Upper lobe of right lung (tissue), 1 donor: Measurements from ENCODE around the gene PEMT. TPM values are rescaled to one million over a fixed set of nuclear protein-coding genes. Genes with fewer than 3 reads are reported as not detected.

Source experiments
- ATAC-seq: fragments of 200-7000 bp; cut with Tn5 transposase; one replicate; pipeline ENCODE4 v1.9.1; 2020; ENCODE audit warnings: mild to moderate bottlenecking, moderate library complexity
- DNase-seq: peaks from one replicate; pipeline ENCODE4 v3.0.0-alpha.2; 2020
- H3K27ac ChIP-seq: fragments of 200-600 bp; one replicate; pipeline ENCODE4 v1.8.0; 2022
- H3K27me3 ChIP-seq: fragments of 200-600 bp; one replicate; pipeline ENCODE4 v1.8.0; 2022; ENCODE audit warnings: mild to moderate bottlenecking
- H3K36me3 ChIP-seq: fragments of 200-600 bp; one replicate; pipeline ENCODE4 v1.8.0; 2022
- H3K4me1 ChIP-seq: fragments of 200-600 bp; one replicate; pipeline ENCODE4 v1.8.0; 2022
- H3K4me3 ChIP-seq: fragments of 200-600 bp; one replicate; pipeline ENCODE4 v1.8.0; 2022; ENCODE audit warnings: mild to moderate bottlenecking
- H3K9me3 ChIP-seq: fragments of 200-600 bp; one replicate; pipeline ENCODE4 v1.8.0; 2022
- intact Hi-C: fragments of 100-400 bp; cut with DNase I; formaldehyde crosslinking; loops from one replicate; pipeline ENCODE4 v1.11.0; 2022
- total RNA-seq: library from RNA; stranded (reverse); fragmentation: NEBNext Ultra II Directional; extraction: Animal tissue kit (Norgen Biotek cat#: 25700); gene quantifications from one replicate; pipeline ENCODE4 v1.2.1, GENCODE V29; 2021
- TF ChIP-seq, protein P1 (sequence below): fragments of 200-600 bp; IDR thresholded peaks from one replicate; pipeline ENCODE4 v1.8.0; 2022; ENCODE audit warnings: antibody characterized with exemption
- donor health status: DM: no; HTN: yes; CAD: no; lungs with severe emphysema.

Gene PEMT
- total RNA-seq, 1 donor from 2014 or later, result 29.6 TPM

GRCh38 chr17:17577373-17577772 is 14.1 kb downstream of the PEMT start:
- TF ChIP-seq, protein P1, sequence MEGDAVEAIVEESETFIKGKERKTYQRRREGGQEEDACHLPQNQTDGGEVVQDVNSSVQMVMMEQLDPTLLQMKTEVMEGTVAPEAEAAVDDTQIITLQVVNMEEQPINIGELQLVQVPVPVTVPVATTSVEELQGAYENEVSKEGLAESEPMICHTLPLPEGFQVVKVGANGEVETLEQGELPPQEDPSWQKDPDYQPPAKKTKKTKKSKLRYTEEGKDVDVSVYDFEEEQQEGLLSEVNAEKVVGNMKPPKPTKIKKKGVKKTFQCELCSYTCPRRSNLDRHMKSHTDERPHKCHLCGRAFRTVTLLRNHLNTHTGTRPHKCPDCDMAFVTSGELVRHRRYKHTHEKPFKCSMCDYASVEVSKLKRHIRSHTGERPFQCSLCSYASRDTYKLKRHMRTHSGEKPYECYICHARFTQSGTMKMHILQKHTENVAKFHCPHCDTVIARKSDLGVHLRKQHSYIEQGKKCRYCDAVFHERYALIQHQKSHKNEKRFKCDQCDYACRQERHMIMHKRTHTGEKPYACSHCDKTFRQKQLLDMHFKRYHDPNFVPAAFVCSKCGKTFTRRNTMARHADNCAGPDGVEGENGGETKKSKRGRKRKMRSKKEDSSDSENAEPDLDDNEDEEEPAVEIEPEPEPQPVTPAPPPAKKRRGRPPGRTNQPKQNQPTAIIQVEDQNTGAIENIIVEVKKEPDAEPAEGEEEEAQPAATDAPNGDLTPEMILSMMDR, result no peak
- no peak overlapping the region for H3K4me3 ChIP-seq
- H3K27me3 ChIP-seq, result no peaks in the 10 kb centered on the region
- ATAC-seq (no peak), DNase-seq (no peak)
- no peaks in the 10 kb centered on the region for H3K9me3 ChIP-seq
- H3K27ac ChIP-seq, result peak overlapping the region; percentile 65
- H3K36me3 ChIP-seq, result no peaks in the 10 kb centered on the region
- H3K4me1 ChIP-seq, result peaks cover 14% of the 10 kb centered on the region
- intact Hi-C loops, result no loop called here

DNA sequence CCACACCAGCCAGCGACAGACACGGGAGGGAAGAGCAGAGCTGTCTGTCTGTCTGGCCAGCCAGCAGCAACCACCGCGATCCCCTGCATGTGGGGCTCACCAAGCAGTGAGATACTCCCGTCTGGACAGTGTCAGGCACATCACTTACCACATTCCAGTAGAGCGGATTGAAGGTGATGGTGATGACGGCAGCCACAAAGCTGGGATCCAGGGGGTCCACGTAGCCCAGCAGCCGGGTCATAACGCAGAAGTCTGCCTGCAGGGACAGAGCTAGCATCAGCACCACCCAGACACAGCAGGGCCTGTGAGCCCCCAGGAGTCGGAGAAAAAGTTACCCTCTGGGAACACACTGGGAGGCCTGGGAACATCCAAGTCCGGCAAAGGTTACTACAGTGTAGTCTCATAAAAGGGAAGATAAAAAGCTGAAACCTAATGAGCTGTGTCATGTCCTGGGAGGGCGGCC is 14.7 kb downstream of the PEMT start:
- H3K27ac ChIP-seq, result peak overlapping the region; percentile 65
- TF ChIP-seq, protein P1, result no peak
- H3K4me3 ChIP-seq, result no peak overlapping the region
- H3K36me3 ChIP-seq, result no peaks in the 10 kb centered on the region
- ATAC-seq, result peak; percentile 34
- peaks cover 14% of the 10 kb centered on the region for H3K4me1 ChIP-seq
- intact Hi-C loops, result no loop called here
- H3K27me3 ChIP-seq, result no peaks in the 10 kb centered on the region
- no peaks in the 10 kb centered on the region for H3K9me3 ChIP-seq
- no peak for DNase-seq

DNA sequence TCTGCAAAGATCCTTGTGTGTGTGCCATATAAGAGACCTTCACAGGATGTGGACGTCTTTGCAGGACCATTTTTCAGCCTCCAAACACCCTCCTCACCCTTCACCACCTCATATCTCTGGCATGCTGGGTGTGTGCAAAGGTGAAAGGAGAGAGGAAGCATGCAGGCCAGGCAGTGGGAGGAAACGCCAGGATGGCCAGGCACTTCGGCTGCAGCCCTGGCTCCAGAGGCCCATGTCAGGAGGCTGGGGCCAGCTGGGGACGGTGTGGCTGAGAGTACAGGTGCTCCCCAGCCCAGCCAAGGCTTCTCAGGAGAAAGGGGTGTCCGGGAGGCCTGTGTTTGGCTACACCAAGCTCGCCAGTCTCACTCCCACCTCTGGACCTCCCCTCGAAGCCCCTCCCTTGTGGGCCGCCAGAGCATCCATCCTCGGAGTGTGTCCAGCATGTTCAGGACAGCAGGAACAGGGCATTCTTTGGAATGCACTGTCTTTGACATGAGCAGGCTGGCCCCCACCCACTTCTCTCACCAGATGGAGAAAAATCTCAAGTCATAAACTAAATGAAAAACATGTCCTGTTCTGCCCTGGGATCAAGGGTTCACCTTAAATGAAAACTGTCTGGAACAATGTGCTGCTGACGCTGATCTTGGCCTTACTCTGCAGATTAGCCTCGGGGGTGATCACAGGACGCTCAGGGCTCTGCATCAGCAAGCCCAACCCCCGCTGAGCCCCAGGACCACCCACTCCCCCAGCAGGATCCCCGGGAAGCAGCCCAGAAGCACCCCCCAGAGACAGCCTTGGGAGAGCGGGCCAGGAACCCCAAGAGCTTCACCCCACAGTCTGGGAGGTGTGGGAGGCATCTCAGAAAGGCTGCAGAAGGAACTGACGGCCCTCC is 15.9 kb downstream of the PEMT start:
- ATAC-seq (peak; percentile 54), DNase-seq (no peak)
- intact Hi-C loops, result no loop called here
- no peaks in the 10 kb centered on the region for H3K36me3 ChIP-seq
- TF ChIP-seq, protein P1, result no peak
- no peaks in the 10 kb centered on the region for H3K27me3 ChIP-seq
- no peaks in the 10 kb centered on the region for H3K9me3 ChIP-seq
- peak overlapping the region; percentile 66 for H3K27ac ChIP-seq
- no peak overlapping the region for H3K4me3 ChIP-seq
- peaks cover 14% of the 10 kb centered on the region for H3K4me1 ChIP-seq

DNA sequence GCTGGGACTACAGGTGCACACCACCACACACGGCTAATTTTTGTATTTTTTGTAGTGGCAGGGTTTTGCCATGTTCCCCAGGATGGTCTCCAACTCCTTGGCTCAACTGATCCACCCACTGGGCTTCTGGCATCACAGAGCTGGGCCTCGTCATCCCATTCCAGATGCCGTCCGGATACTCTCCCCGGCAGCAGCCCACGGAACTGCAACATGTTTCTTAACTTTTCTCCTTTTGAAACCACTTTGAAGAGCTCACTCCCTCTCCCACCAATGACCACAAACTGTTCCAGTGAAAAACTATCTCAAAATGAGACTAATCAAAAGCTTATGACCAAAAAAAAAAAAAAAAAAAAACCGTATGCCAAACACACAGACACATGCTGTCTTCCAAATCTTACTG is 17.6 kb downstream of the PEMT start:
- DNase-seq, result no peak
- H3K4me1 ChIP-seq, result peaks cover 14% of the 10 kb centered on the region
- intact Hi-C loops, result no loop called here

GRCh38 chr17:17572010-17572785 is 19.3 kb downstream of the PEMT start:
- no peak overlapping the region for H3K27ac ChIP-seq
- H3K4me1 ChIP-seq, result peaks cover 28% of the 10 kb centered on the region
- no peak for DNase-seq
- no peaks in the 10 kb centered on the region for H3K9me3 ChIP-seq
- intact Hi-C loops, result no loop called here
- no peaks in the 10 kb centered on the region for H3K27me3 ChIP-seq
- H3K4me3 ChIP-seq, result no peak overlapping the region
- no peaks in the 10 kb centered on the region for H3K36me3 ChIP-seq
- ATAC-seq, result no peak
- TF ChIP-seq, protein P1, result no peak

More for the DNA sequence above, 17.6 kb downstream of the PEMT start:
- TF ChIP-seq, protein P1, result no peak
- Histone ChIP-seq H3K27ac (peak overlapping the region; percentile 60), H3K4me3 (no peak overlapping the region), H3K36me3 (no peaks in the 10 kb centered on the region), H3K27me3 (no peaks in the 10 kb centered on the region), H3K9me3 (no peaks in the 10 kb centered on the region)
- no peak for ATAC-seq
